T-cell (primary cell): ENCODE results near the gene TXNRD2. TPM values are rescaled to one million over a fixed set of nuclear protein-coding genes. Genes with fewer than 3 reads are reported as not detected.
"Not testable (repeated sequence)": the region's sequence is repeated elsewhere in the genome, so short reads cannot be mapped to it uniquely, and the experiment has no call there.

ENCODE experiments used
- ATAC-seq, 4 experiments: fragments of 200-7000 bp in 3 of 4; fragments of 150-1000 bp in 1 of 4; cut with Tn5 transposase; replicated peaks in 1 of 4; 1 replicate in 3 of 4; 2 replicates in 1 of 4; pipeline ENCODE4 v1.10.0; 2021; ENCODE audit warnings: moderate library complexity in 3 of 4, mild to moderate bottlenecking in 2 of 4, moderate number of reproducible peaks in 1 of 4
- CTCF ChIA-PET, 2 donors: fragments of 300-600 bp; sonication (Branson Sonifier 250); formaldehyde crosslinking; loops; one replicate each; lab custom pipeline; 2022; ENCODE audit warnings: antibody characterized with exemption in 2 of 2; lab: Charles Lee
- POLR2A ChIA-PET, 2 donors: fragments of 300-600 bp; sonication (Branson Sonifier 250); formaldehyde crosslinking; loops; one replicate each; lab custom pipeline; 2022; ENCODE audit warnings: antibody characterized with exemption in 2 of 2; lab: Charles Lee
- DNase-seq, 35 experiments: peaks; one replicate each; pipeline versions ENCODE4 v3.0.0 to v3.0.0-alpha.2; 2013 to 2023
- H3K27ac ChIP-seq: one replicate; pipeline ENCODE4 v1.5.1; 2013; ENCODE audit warnings: low read length
- H3K27me3 ChIP-seq, 2 experiments: replicated peaks in 1 of 2; 1 replicate in 1 of 2; 2 replicates in 1 of 2; pipeline versions ENCODE4 v1.6.1 to v1.7.0; 2013; ENCODE audit warnings: low read length in 1 of 2, mixed read lengths in 1 of 2; ENCODE audit not compliant: control insufficient read depth in 2 of 2, insufficient read depth in 2 of 2; ENCODE audit errors: extremely low read depth in 1 of 2
- H3K36me3 ChIP-seq, 2 donors: 1 replicate in 1 of 2; 2 replicates in 1 of 2; pipeline versions ENCODE4 v1.6.1 to v1.7.0; 2013; ENCODE audit warnings: low read length in 1 of 2; ENCODE audit not compliant: control insufficient read depth in 2 of 2, insufficient read depth in 1 of 2; ENCODE audit errors: extremely low read depth in 1 of 2
- H3K4me1 ChIP-seq, 2 experiments: 1 replicate in 1 of 2; 2 replicates in 1 of 2; pipeline versions ENCODE4 v1.6.1 to v1.7.0; 2013; ENCODE audit warnings: low read length in 2 of 2, mixed read lengths in 1 of 2; ENCODE audit not compliant: insufficient read depth in 2 of 2, control insufficient read depth in 1 of 2; ENCODE audit errors: extremely low read depth in 1 of 2
- H3K4me3 ChIP-seq, 2 donors: 1 replicate in 1 of 2; 2 replicates in 1 of 2; pipeline versions ENCODE4 v1.5.1 to v1.7.0; 2013; ENCODE audit warnings: mild to moderate bottlenecking in 2 of 2, low read length in 1 of 2, moderate library complexity in 1 of 2; ENCODE audit not compliant: control insufficient read depth in 1 of 2; ENCODE audit errors: extremely low read depth in 1 of 2
- H3K9me3 ChIP-seq: 2 replicates; pipeline ENCODE4 v1.7.0; 2013
- H3K27ac Mint-ChIP-seq, 2 donors: one replicate each; pipeline ENCODE4 v1.8.0; 2020 to 2021; ENCODE audit warnings: mild to moderate bottlenecking in 2 of 2, mixed read lengths in 2 of 2
- H3K27me3 Mint-ChIP-seq, 2 donors: one replicate each; pipeline ENCODE4 v1.8.0; 2021 to 2022; ENCODE audit warnings: mixed read lengths in 2 of 2
- H3K36me3 Mint-ChIP-seq: one replicate; pipeline ENCODE4 v1.8.0; 2021; ENCODE audit warnings: mixed read lengths
- H3K4me1 Mint-ChIP-seq, 3 donors: one replicate each; pipeline ENCODE4 v1.8.0; 2020 to 2022; ENCODE audit warnings: mixed read lengths in 3 of 3, mild to moderate bottlenecking in 1 of 3
- H3K4me3 Mint-ChIP-seq, 3 donors: one replicate each; pipeline ENCODE4 v1.8.0; 2020 to 2022; ENCODE audit warnings: mild to moderate bottlenecking in 3 of 3, mixed read lengths in 3 of 3, moderate library complexity in 3 of 3
- H3K9me3 Mint-ChIP-seq, 3 donors: one replicate each; pipeline ENCODE4 v1.8.0; 2020 to 2022; ENCODE audit warnings: mixed read lengths in 3 of 3
- WGBS: methylation state at CpG from one replicate; pipeline ENCODE4 v1.1.5; 2013; ENCODE audit warnings: missing lambda C conversion rate; ENCODE audit not compliant: insufficient coverage; 5-methylcytosine and 5-hydroxymethylcytosine counted together
- total RNA-seq, 35 experiments: library from RNA in 6 of 35; stranded (reverse) in 6 of 35; fragments of 120-200 nt in 1 of 35; gene quantifications; one replicate each; pipeline versions ENCODE4 v1.2.1 to v1.2.4 and lab custom pipeline; 2013 to 2026

Gene TXNRD2
- total RNA-seq, 5 donors from 2014 or later (not counting 1 experiment from before 2014, with no cell fraction given) = 26.5 to 47.4 (median 28.7) TPM

GRCh38 chr22:19906864-19907263 lies 34.8 kb downstream of the TXNRD2 start:
- 93% methylated on average over 17 of the region's 25 CpGs for WGBS
- H3K4me1 ChIP-seq, H3K27ac ChIP-seq, H3K4me3 ChIP-seq, H3K27me3 Mint-ChIP-seq, H3K27ac Mint-ChIP-seq, H3K9me3 ChIP-seq, H3K36me3 ChIP-seq, POLR2A ChIA-PET, H3K4me3 Mint-ChIP-seq, H3K36me3 Mint-ChIP-seq, CTCF ChIA-PET, H3K27me3 ChIP-seq, DNase-seq, H3K9me3 Mint-ChIP-seq, ATAC-seq: not testable (repeated sequence)
- H3K4me1 Mint-ChIP-seq = peaks cover 4 to 17% (median 6%) of the 10 kb centered on the region in 3 donors

GRCh38 chr22:19905347-19906276 lies 36.0 kb downstream of the TXNRD2 start:
- Histone ChIP-seq H3K4me1 (peaks cover 2 to 8% of the 10 kb centered on the region in 2 experiments), H3K36me3 (peaks cover 2 to 12% of the 10 kb centered on the region in 2 donors), H3K27me3 (no peaks in the 10 kb centered on the region), H3K27ac (no peak overlapping the region), H3K9me3 (no peaks in the 10 kb centered on the region), H3K4me3 (no peak overlapping the region)
- WGBS = 92% methylated on average over 13 of the region's 22 CpGs
- Mint-ChIP-seq H3K4me1 (peaks cover 4 to 17% (median 6%) of the 10 kb centered on the region in 3 donors), H3K4me3 (no peak overlapping the region), H3K27me3 (no peaks in the 10 kb centered on the region), H3K27ac (no peak overlapping the region), H3K9me3 (no peaks in the 10 kb centered on the region), H3K36me3 (peaks cover 11% of the 10 kb centered on the region)
- ChIA-PET CTCF (no interaction called here), POLR2A (interaction anchor here in 1 of 2 donors (0.7 kb wide), 1 partner anchor 307 kb away, joined by 3 read pairs; no protein-coding TSS in a partner anchor)
- no peak for ATAC-seq
- DNase-seq = no peak

GRCh38 chr22:19904935-19905334 lies 36.7 kb downstream of the TXNRD2 start:
- H3K36me3 ChIP-seq = peaks cover 2 to 12% of the 10 kb centered on the region in 2 donors
- DNase-seq (no peak), ATAC-seq (no peak)
- peaks cover 2 to 14% (median 5%) of the 10 kb centered on the region in 3 donors for H3K4me1 Mint-ChIP-seq
- no peak overlapping the region for H3K4me3 ChIP-seq
- H3K27ac ChIP-seq = no peak overlapping the region
- H3K9me3 ChIP-seq = no peaks in the 10 kb centered on the region
- WGBS = 90% methylated on average over 6 of the region's 7 CpGs
- H3K27me3 ChIP-seq = no peaks in the 10 kb centered on the region
- no peak overlapping the region for H3K4me3 Mint-ChIP-seq
- ChIA-PET CTCF (no interaction called here), POLR2A (interaction anchor here in 1 of 2 donors (0.7 kb wide), 1 partner anchor 307 kb away, joined by 3 read pairs; no protein-coding TSS in a partner anchor)
- H3K9me3 Mint-ChIP-seq = no peaks in the 10 kb centered on the region
- peaks cover 11% of the 10 kb centered on the region for H3K36me3 Mint-ChIP-seq
- H3K27ac Mint-ChIP-seq = no peak overlapping the region
- peaks cover 2 to 6% of the 10 kb centered on the region in 2 experiments for H3K4me1 ChIP-seq
- no peaks in the 10 kb centered on the region for H3K27me3 Mint-ChIP-seq

- no peaks in the 10 kb centered on the region for H3K4me1 ChIP-seq
- no peak for DNase-seq
- no peaks in the 10 kb centered on the region for H3K27me3 Mint-ChIP-seq
- H3K9me3 Mint-ChIP-seq = no peaks in the 10 kb centered on the region
- peaks cover 11% of the 10 kb centered on the region for H3K36me3 Mint-ChIP-seq
- ChIA-PET CTCF (no interaction called here), POLR2A (interaction anchor here in 1 of 2 donors (0.7 kb wide), 1 partner anchor 306 kb away, joined by 3 read pairs; no protein-coding TSS in a partner anchor)
- H3K36me3 ChIP-seq = peaks cover 2 to 12% of the 10 kb centered on the region in 2 donors
- no peak overlapping the region for H3K4me3 ChIP-seq
- H3K9me3 ChIP-seq = no peaks in the 10 kb centered on the region
- H3K4me3 Mint-ChIP-seq = no peak overlapping the region
- H3K27ac ChIP-seq = no peak overlapping the region
- no peak overlapping the region for H3K27ac Mint-ChIP-seq
- ATAC-seq = no peak
- H3K4me1 Mint-ChIP-seq = peaks cover 0 to 8% (median 2%) of the 10 kb centered on the region in 3 donors
- WGBS = 90% methylated on average over 12 of the region's 16 CpGs
- H3K27me3 ChIP-seq = no peaks in the 10 kb centered on the region
These were observed 37.3 kb downstream of the TXNRD2 start for GRCh38 chr22:19904174-19904856.

GRCh38 chr22:19903513-19903912 lies 38.1 kb downstream of the TXNRD2 start:
- POLR2A ChIA-PET = no interaction called here
- WGBS = 92% methylated on average over 7 of the region's 12 CpGs
- H3K4me3 Mint-ChIP-seq = no peak overlapping the region

DNA sequence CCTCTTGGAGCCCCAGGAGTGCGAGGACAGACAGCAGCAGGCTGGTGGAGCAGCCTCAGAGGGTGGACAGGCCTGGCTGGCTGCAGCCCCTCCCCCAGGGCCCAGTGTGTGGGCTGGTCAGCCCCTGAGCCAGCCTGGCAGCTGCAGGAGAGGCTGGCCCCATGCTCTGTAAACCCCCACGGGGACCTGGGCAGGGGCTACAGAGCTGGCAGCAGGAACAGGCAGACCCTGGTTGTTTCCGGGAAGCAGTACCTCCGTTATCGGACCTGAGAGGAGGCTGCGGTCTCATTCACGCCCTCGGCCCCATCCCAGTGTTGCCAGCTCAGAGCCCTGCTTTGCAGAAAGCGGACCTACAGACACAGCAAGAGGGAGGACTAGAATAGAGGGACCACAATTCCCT lies 38.6 kb downstream of the TXNRD2 start:
- Mint-ChIP-seq H3K4me3 (no peak overlapping the region), H3K27me3 (no peaks in the 10 kb centered on the region), H3K27ac (no peak overlapping the region), H3K4me1 (peaks cover 0 to 8% (median 0%) of the 10 kb centered on the region in 3 donors), H3K36me3 (peaks cover 11% of the 10 kb centered on the region), H3K9me3 (no peaks in the 10 kb centered on the region)
- Histone ChIP-seq H3K36me3 (peaks cover 2 to 10% of the 10 kb centered on the region in 2 donors), H3K4me1 (no peaks in the 10 kb centered on the region), H3K9me3 (no peaks in the 10 kb centered on the region), H3K27ac (no peak overlapping the region), H3K27me3 (no peaks in the 10 kb centered on the region), H3K4me3 (no peak overlapping the region)
- DNase-seq = no peak
- 92% methylated on average over 9 of the region's 9 CpGs for WGBS
- ATAC-seq = no peak
- CTCF ChIA-PET = no interaction called here
- POLR2A ChIA-PET = no interaction called here

More at GRCh38 chr22:19903513-19903912, 38.1 kb downstream of the TXNRD2 start:
- CTCF ChIA-PET = no interaction called here
- Mint-ChIP-seq H3K9me3 (no peaks in the 10 kb centered on the region), H3K27ac (no peak overlapping the region), H3K27me3 (no peaks in the 10 kb centered on the region), H3K36me3 (peaks cover 11% of the 10 kb centered on the region), H3K4me1 (peaks cover 0 to 8% (median 0%) of the 10 kb centered on the region in 3 donors)
- no peak overlapping the region for H3K4me3 ChIP-seq
- no peaks in the 10 kb centered on the region for H3K27me3 ChIP-seq
- H3K4me1 ChIP-seq = no peaks in the 10 kb centered on the region
- no peaks in the 10 kb centered on the region for H3K9me3 ChIP-seq
- H3K27ac ChIP-seq = no peak overlapping the region
- ATAC-seq (no peak), DNase-seq (no peak)
- peaks cover 2 to 11% of the 10 kb centered on the region in 2 donors for H3K36me3 ChIP-seq
